GM12878 (cell line): Measurements from ENCODE around the gene SLC5A10. TPM values are rescaled to one million over a fixed set of nuclear protein-coding genes. Genes with fewer than 3 reads are reported as not detected.

Experiments used
- BCL11A ChIP-seq: IDR thresholded peaks from 2 replicates; pipeline ENCODE4 v1.6.1; 2011; ENCODE audit warnings: low read depth, low read length
- CUX1 ChIP-seq: IDR thresholded peaks from 2 replicates; pipeline ENCODE4 v1.6.1; 2012; ENCODE audit warnings: improper control_type of control experiment, low read depth, low read length; ENCODE audit not compliant: insufficient replicate concordance
- EGR1 ChIP-seq, 2 experiments: IDR thresholded peaks; 1 replicate in 1 of 2; 2 replicates in 1 of 2; pipeline ENCODE4 v1.6.1; 2011 to 2012; ENCODE audit warnings: low read depth in 2 of 2, low read length in 2 of 2, borderline replicate concordance in 1 of 2, mild to moderate bottlenecking in 1 of 2, moderate library complexity in 1 of 2
- FOXM1 ChIP-seq: IDR thresholded peaks from 2 replicates; pipeline ENCODE4 v1.6.1; 2012; ENCODE audit warnings: low read depth, mild to moderate bottlenecking, inconsistent platforms, low read length, moderate library complexity
- MTA2 ChIP-seq: fragments of 450-650 bp; IDR thresholded peaks from 2 replicates; pipeline ENCODE4 v1.6.1; 2016; ENCODE audit warnings: low read depth, mild to moderate bottlenecking, moderate library complexity
- RAD51 ChIP-seq: fragments of 450-650 bp; IDR thresholded peaks from 2 replicates; pipeline ENCODE4 v1.6.1; 2016; ENCODE audit warnings: moderate library complexity, mild to moderate bottlenecking, inconsistent platforms
- RB1 ChIP-seq: fragments of 450-650 bp; formaldehyde crosslinking; IDR thresholded peaks from 2 replicates; pipeline ENCODE4 v1.6.1; 2017; ENCODE audit warnings: mild to moderate bottlenecking, borderline replicate concordance
- RELA ChIP-seq: fragments of 450-650 bp; IDR thresholded peaks from 2 replicates; pipeline ENCODE4 v1.8.0; 2014; ENCODE audit warnings: borderline replicate concordance; ENCODE audit not compliant: partially characterized antibody
- RELB ChIP-seq: fragments of 450-650 bp; IDR thresholded peaks from 2 replicates; pipeline ENCODE4 v1.6.1; 2017; ENCODE audit warnings: low read depth, mild to moderate bottlenecking, moderate library complexity
- SIX5 ChIP-seq: IDR thresholded peaks from 2 replicates; pipeline ENCODE4 v1.6.1; 2011; ENCODE audit warnings: mild to moderate bottlenecking, low read depth, low read length, moderate library complexity; ENCODE audit not compliant: severe bottlenecking
- SPI1 ChIP-seq: IDR thresholded peaks from 2 replicates; pipeline ENCODE4 v1.6.1; 2011; ENCODE audit warnings: low read depth, mild to moderate bottlenecking, low read length, moderate library complexity, borderline replicate concordance; ENCODE audit not compliant: insufficient read depth
- ZBED1 ChIP-seq: IDR thresholded peaks from 2 replicates; pipeline ENCODE4 v1.6.1; 2016; ENCODE audit warnings: borderline replicate concordance
- polyA plus RNA-seq, 11 experiments: library from polyadenylated mRNA; depleted of rRNA in 4 of 11; unstranded in 6 of 11; stranded (reverse) in 5 of 11; fragments of >200 nt; fragmentation: Nextera tagmentation in 4 of 11; fragmentation: Illumina TruSeq in 1 of 11; extraction: Ambion mirVana in 4 of 11; extraction: Trizol in 1 of 11; gene quantifications; 1 replicate in 1 of 11; 2 replicates in 10 of 11; pipeline versions ENCODE4 v1.2.1 to v1.2.3, GENCODE V29; 2011 to 2016; ENCODE audit warnings: inconsistent platforms in 2 of 11, missing spikeins in 2 of 11, low read depth in 1 of 11
- total RNA-seq, 4 experiments: library from RNA; depleted of rRNA in 3 of 4; stranded (reverse); fragments of >200 nt in 3 of 4; fragmentation: Illumina TruSeq in 1 of 4; extraction: Trizol in 1 of 4; gene quantifications; 2 replicates each; pipeline versions ENCODE4 v1.2.1 to v1.2.3, GENCODE V29; 2013 to 2021
- TF ChIP-seq, protein P1 (sequence below): fragments of 450-650 bp; IDR thresholded peaks from 2 replicates; pipeline ENCODE4 v1.6.1; 2017; ENCODE audit warnings: mild to moderate bottlenecking, moderate library complexity

Gene SLC5A10
- total and polyA plus RNA-seq, 10 of the 15 experiments (the other 5 are each of a cell fraction or from before 2014, with no cell fraction given) = under 0.01 to 0.18 (median 0.07) TPM; not detected in 4

GRCh38 chr17:18963126-18964017 is 11.4 kb downstream of the SLC5A10 start (continued):
- TF ChIP-seq CUX1 (no peak), RB1 (no peak), RELB (no peak), EGR1 (IDR thresholded peaks at IDR 0.05; ENCODE audit: borderline replicate concordance in 1 of 2, low read depth in 2 of 2, low read length in 2 of 2) (no peak), RELA (no peak), SIX5 (no peak), RAD51 (no peak), BCL11A (no peak), SPI1 (no peak), ZBED1 (no peak), FOXM1 (no peak), MTA2 (no peak)
- TF ChIP-seq, protein P1, sequence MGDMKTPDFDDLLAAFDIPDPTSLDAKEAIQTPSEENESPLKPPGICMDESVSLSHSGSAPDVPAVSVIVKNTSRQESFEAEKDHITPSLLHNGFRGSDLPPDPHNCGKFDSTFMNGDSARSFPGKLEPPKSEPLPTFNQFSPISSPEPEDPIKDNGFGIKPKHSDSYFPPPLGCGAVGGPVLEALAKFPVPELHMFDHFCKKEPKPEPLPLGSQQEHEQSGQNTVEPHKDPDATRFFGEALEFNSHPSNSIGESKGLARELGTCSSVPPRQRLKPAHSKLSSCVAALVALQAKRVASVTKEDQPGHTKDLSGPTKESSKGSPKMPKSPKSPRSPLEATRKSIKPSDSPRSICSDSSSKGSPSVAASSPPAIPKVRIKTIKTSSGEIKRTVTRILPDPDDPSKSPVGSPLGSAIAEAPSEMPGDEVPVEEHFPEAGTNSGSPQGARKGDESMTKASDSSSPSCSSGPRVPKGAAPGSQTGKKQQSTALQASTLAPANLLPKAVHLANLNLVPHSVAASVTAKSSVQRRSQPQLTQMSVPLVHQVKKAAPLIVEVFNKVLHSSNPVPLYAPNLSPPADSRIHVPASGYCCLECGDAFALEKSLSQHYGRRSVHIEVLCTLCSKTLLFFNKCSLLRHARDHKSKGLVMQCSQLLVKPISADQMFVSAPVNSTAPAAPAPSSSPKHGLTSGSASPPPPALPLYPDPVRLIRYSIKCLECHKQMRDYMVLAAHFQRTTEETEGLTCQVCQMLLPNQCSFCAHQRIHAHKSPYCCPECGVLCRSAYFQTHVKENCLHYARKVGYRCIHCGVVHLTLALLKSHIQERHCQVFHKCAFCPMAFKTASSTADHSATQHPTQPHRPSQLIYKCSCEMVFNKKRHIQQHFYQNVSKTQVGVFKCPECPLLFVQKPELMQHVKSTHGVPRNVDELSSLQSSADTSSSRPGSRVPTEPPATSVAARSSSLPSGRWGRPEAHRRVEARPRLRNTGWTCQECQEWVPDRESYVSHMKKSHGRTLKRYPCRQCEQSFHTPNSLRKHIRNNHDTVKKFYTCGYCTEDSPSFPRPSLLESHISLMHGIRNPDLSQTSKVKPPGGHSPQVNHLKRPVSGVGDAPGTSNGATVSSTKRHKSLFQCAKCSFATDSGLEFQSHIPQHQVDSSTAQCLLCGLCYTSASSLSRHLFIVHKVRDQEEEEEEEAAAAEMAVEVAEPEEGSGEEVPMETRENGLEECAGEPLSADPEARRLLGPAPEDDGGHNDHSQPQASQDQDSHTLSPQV = no peak
